Activated T-helper 2 cell treated with anti-CD3 and anti-CD28 coated beads, Interferon-gamma antibody, Interleukin-2, Interleukin-4, amounts not matched to agents 10 μg/mL and 5 μg/mL and 100 μg/mL, durations not matched to agents 14 hours and 24 hours and 36 hours (primary cell): Measurements from ENCODE around the gene CNN3. TPM values are rescaled to one million over a fixed set of nuclear protein-coding genes. Genes with fewer than 3 reads are reported as not detected.

ENCODE experiments used
- DNase-seq: peaks from one replicate; pipeline ENCODE4 v3.0.0; 2021; ENCODE audit warnings: low spot score
- H3K27ac Mint-ChIP-seq: one replicate; pipeline ENCODE4 v1.8.0; 2021; ENCODE audit warnings: mixed read lengths
- H3K27me3 Mint-ChIP-seq: one replicate; pipeline ENCODE4 v1.8.0; 2021; ENCODE audit warnings: low read depth, mixed read lengths
- H3K36me3 Mint-ChIP-seq: one replicate; pipeline ENCODE4 v1.8.0; 2021; ENCODE audit warnings: low read depth, mixed read lengths
- H3K4me1 Mint-ChIP-seq: one replicate; pipeline ENCODE4 v1.8.0; 2021; ENCODE audit warnings: low read depth, mixed read lengths
- H3K4me3 Mint-ChIP-seq: one replicate; pipeline ENCODE4 v1.8.0; 2021; ENCODE audit warnings: low read depth, mild to moderate bottlenecking, moderate library complexity, mixed read lengths
- H3K9me3 Mint-ChIP-seq: one replicate; pipeline ENCODE4 v1.8.0; 2021; ENCODE audit warnings: mixed read lengths
- intact Hi-C: fragments of 100-400 bp; cut with micrococcal nuclease; formaldehyde crosslinking; loops from one replicate; pipeline ENCODE4 v1.15.1; 2023
- total RNA-seq: library from RNA; stranded (reverse); gene quantifications from 2 replicates; pipeline ENCODE4 v1.2.3, GENCODE V29; 2022

CNN3 gene
- total RNA-seq, 1 donor from 2014 or later = 2.6 TPM

DNA sequence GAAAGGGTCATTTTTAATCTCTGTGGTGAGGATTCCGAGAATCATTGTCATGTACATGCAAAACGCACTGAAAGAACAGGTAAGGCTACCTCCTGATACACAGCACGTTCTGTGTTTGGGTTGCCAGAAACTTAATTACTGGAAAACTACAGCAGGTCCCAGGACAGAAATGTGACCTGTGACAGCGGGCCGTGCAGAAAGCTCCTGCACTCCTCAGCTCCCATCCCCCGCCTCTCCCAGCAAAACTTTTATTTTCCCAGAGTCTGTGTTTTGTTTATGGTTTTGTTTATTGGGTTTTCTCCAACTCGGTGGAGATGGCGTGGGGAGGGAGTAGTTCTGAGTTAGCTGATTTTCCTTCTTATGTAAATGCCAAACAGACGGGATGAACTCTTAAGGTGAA lies 62.1 kb downstream of the CNN3 start:
- no peak overlapping the region for H3K4me3 Mint-ChIP-seq
- no peaks in the 10 kb centered on the region for H3K4me1 Mint-ChIP-seq
- no peaks in the 10 kb centered on the region for H3K36me3 Mint-ChIP-seq
- peaks cover 19% of the 10 kb centered on the region for H3K27me3 Mint-ChIP-seq
- H3K9me3 Mint-ChIP-seq = no peaks in the 10 kb centered on the region
- intact Hi-C loops = no loop called here
- no peak overlapping the region for H3K27ac Mint-ChIP-seq
- DNase-seq = no peak

DNA sequence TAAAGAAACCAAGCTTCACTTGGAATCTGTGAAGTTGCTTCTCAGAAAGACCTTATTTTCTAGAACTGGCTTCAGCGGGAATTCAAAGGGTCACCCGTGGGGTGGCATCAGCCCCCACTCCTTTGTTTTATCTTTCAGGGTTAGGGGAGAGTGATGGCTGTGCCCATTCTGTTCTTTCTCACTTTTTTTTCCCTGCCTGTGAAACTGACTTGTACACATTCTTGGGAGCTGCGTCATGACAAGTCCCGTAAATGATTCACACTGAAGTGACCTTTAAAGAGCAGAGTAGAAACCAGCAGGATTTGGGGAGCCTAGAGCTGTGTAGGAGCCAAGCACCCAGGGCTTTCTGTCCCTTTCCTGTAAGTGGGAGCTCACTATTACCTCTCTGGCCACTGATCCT lies 63.0 kb downstream of the CNN3 start:
- no peaks in the 10 kb centered on the region for H3K9me3 Mint-ChIP-seq
- H3K36me3 Mint-ChIP-seq = no peaks in the 10 kb centered on the region
- no peak overlapping the region for H3K4me3 Mint-ChIP-seq
- H3K27me3 Mint-ChIP-seq = peaks cover 18% of the 10 kb centered on the region
- intact Hi-C loops = no loop called here
- DNase-seq = no peak
- no peaks in the 10 kb centered on the region for H3K4me1 Mint-ChIP-seq
- no peak overlapping the region for H3K27ac Mint-ChIP-seq

DNA sequence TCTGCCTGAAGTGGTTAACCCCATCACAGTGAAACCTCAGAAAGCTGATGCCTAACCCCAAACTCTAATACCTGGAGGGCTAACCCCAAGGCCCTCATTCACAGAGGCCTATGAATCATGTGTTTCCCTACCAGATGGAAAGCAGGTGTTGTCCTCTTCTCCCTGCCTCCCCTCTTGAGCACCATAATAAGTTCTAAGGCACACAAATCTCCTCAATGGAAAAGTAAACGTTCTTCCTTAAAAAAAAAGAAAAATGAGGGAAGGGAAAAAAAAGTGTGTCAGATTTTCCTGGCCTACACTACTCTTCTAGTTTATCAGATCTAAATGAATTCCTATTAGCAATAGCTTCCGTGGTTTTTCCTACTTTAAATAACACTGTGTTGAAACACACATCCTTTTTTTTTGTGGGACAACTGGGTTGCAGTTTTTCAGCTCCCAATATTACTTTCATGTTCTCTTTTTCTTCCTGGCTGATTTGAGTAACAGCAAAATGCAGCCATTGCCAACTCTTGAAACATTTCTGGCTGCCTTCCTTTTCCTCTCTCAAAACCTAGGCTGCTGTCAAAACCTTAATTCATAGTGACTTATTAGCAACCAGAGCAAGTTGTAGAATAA lies 63.5 kb downstream of the CNN3 start:
- Mint-ChIP-seq H3K4me1 (no peaks in the 10 kb centered on the region), H3K4me3 (no peak overlapping the region), H3K27ac (no peak overlapping the region), H3K36me3 (no peaks in the 10 kb centered on the region), H3K27me3 (peaks cover 18% of the 10 kb centered on the region), H3K9me3 (no peaks in the 10 kb centered on the region)
- intact Hi-C loops = no loop called here
- DNase-seq = no peak

DNA sequence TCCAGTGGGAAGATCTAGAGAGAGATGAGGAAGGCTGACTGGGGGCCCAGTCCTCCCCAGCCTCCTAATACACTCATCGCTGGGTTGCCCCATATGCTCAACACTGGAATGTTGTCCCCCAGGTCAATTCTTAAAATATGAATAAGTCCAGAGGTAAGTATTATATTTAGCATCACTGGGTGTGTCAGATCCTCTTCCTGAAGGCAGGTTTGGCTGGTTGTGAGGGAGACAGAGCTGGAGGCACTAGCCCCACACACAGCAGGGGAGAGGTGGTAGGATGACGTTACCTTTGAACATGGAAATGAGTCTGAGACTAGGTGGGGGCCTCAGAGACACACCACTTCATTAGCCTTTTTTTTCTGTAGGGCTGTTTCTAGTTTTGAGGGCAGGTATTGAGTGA lies 64.2 kb downstream of the CNN3 start:
- Mint-ChIP-seq H3K4me3 (no peak overlapping the region), H3K27me3 (peaks cover 18% of the 10 kb centered on the region), H3K9me3 (no peaks in the 10 kb centered on the region), H3K27ac (no peak overlapping the region), H3K4me1 (no peaks in the 10 kb centered on the region), H3K36me3 (no peaks in the 10 kb centered on the region)
- intact Hi-C loops = no loop called here
- no peak for DNase-seq

DNA sequence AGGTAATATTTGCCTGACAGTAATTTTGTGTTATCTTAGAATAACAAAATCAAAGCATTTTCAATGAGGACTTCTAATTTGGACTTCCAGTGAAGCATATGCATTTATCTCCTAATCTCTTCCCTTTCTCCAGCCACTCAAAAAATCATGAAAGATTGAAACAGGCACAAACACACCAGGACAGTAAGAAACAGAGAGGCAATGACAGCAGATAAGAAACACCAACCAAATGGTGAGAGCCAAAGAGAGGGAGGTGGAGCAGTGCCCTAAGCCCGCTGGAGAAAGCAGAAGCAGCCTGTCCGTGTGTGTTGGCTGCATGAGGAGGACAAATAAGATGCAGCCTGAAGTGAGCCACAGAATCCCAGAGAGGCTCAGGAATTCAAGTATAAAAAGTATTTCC lies 67.7 kb downstream of the CNN3 start:
- intact Hi-C loops = no loop called here
- H3K27ac Mint-ChIP-seq = no peak overlapping the region

DNA sequence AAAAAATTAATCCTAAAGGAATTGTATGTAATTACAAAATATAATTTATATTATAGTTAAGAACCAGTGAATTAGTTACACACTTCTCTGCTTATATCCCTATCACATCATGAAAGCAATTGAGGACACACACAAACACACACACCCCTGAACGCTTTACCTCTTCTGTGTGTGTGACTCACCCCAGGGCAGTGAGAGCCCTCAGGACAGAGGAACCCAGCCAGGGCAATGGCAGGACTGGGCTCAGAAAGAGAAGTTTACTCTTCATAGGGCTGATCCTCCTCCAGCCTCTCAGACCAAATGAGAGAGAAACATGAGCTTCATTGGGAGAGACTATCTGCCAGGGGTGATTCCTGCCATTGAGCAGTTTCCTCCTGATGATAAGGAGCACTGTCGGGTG lies 68.6 kb downstream of the CNN3 start:
- no peak for DNase-seq
- no peak overlapping the region for H3K27ac Mint-ChIP-seq
- H3K27me3 Mint-ChIP-seq = peaks cover 14% of the 10 kb centered on the region
- H3K4me1 Mint-ChIP-seq = no peaks in the 10 kb centered on the region
- H3K36me3 Mint-ChIP-seq = no peaks in the 10 kb centered on the region
- intact Hi-C loops = no loop called here
- no peaks in the 10 kb centered on the region for H3K9me3 Mint-ChIP-seq
- H3K4me3 Mint-ChIP-seq = no peak overlapping the region

More for the DNA sequence above, 67.7 kb downstream of the CNN3 start:
- Mint-ChIP-seq H3K36me3 (no peaks in the 10 kb centered on the region), H3K4me3 (no peak overlapping the region), H3K27me3 (peaks cover 14% of the 10 kb centered on the region), H3K4me1 (no peaks in the 10 kb centered on the region), H3K9me3 (no peaks in the 10 kb centered on the region)
- no peak for DNase-seq

DNA sequence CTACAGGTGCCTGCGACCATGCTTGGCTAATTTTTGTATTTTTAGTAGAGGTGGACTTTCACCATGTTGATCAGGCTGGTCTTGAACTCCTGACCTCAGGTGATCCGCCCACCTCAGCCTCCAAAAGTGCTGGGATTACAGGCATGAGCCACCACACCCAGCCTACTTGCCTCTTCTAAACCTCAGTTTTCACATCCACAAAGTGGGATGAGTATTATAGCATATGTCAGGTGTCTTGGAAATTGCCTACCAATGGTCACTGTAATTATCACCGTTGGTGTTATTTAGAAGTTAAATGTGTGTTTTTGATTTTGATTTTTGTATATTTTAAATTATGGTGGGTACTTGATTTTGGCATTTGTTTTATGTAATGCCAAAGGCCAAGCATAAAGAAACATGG lies 70.0 kb downstream of the CNN3 start:
- no peaks in the 10 kb centered on the region for H3K4me1 Mint-ChIP-seq
- H3K27me3 Mint-ChIP-seq = peaks cover 14% of the 10 kb centered on the region
- no peak for DNase-seq
- no peaks in the 10 kb centered on the region for H3K9me3 Mint-ChIP-seq
- no peak overlapping the region for H3K27ac Mint-ChIP-seq
- H3K36me3 Mint-ChIP-seq = no peaks in the 10 kb centered on the region
- intact Hi-C loops = no loop called here
- no peak overlapping the region for H3K4me3 Mint-ChIP-seq

DNA sequence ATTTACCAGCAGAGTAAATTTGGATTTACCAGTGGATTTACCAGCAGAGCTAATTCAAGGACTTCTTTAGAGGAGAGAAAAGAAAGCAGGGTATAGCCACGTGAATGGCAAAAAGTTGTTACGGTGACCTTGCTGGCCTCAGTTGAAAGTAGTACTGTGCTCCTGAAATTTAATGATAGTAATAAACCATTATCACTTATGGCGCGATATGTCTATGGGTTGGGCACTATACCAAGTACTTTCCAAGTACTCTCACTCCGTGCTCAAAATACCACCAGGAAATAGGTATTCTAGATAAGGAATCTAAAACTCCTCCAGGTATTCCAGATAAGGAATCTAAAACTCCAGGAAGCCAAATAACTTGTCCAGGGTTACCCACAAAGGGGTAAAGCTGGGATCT lies 70.9 kb downstream of the CNN3 start:
- Mint-ChIP-seq H3K27ac (no peak overlapping the region), H3K9me3 (no peaks in the 10 kb centered on the region), H3K27me3 (peaks cover 12% of the 10 kb centered on the region), H3K4me3 (no peak overlapping the region), H3K36me3 (no peaks in the 10 kb centered on the region), H3K4me1 (no peaks in the 10 kb centered on the region)
- intact Hi-C loops = no loop called here
- no peak for DNase-seq

DNA sequence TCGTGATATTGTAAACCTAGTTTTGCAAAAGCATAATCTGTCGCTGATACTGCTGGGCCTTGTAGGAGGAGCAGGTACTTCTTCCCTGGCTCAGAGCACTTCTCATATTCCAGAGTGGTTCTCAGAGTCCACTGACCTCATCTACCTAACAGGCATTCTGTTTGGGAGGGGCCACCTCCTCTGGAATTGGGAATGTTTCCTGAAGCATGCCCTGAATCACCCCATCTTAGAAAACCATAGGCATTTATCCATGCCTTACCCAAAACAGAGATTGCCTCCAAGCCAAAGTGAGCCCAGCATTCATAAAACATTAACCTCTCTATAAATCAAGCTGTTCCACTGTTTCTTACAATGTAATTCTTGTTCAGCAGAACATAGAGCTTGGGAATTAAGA lies 71.6 kb downstream of the CNN3 start:
- DNase-seq = no peak
- Mint-ChIP-seq H3K27ac (no peak overlapping the region), H3K27me3 (peaks cover 8% of the 10 kb centered on the region), H3K4me3 (no peak overlapping the region), H3K36me3 (no peaks in the 10 kb centered on the region), H3K9me3 (no peaks in the 10 kb centered on the region), H3K4me1 (no peaks in the 10 kb centered on the region)
- intact Hi-C loops = no loop called here

DNA sequence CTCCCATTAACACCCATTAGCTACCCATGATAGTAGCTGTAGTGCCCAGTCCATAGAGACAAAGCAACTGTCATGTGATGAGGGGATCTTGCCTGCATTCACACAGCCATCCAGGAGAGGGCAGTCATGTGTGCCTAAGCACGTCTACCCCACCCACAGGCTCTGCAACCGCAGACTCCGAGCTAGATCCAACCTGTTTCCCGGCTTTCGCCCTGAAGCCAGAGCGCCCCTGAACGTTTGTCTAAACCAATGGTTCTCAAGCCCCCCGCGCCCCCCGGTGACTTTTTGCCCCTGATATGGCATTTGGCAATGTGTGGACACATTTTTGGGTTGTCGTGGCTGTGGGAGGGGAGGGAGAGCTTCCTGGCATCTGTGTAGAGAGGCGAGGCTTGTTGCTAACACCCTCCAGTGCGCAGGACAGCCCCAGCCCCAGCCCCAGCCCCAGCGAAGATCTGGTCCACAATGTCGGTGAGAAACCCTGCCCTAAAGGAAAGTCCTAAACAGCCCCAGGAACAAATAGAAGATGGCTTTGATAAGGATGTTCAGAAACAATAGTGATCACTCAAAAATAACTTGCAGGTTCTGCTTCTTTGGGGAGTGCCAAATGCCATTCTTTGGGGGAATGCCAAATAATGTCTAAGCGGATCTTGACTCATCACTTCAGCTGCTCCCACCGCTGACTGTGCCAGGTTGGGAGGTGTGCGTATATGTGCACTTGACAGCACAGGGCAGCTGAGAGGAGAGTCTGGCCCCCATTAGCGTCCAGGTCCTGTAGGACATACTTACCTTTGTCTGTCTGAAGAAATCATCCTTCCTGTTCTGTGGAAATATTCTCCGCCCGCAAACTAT lies 72.2 kb downstream of the CNN3 start:
- H3K4me1 Mint-ChIP-seq = no peaks in the 10 kb centered on the region
- peak; percentile 69 for DNase-seq
- no peaks in the 10 kb centered on the region for H3K36me3 Mint-ChIP-seq
- no peak overlapping the region for H3K4me3 Mint-ChIP-seq
- H3K27me3 Mint-ChIP-seq = peaks cover 2% of the 10 kb centered on the region
- intact Hi-C loops = loop anchor here (1.0 kb wide), 2 partner anchors 189 to 380 kb away; partner anchors contain the start of gene RWDD3
- no peaks in the 10 kb centered on the region for H3K9me3 Mint-ChIP-seq
- no peak overlapping the region for H3K27ac Mint-ChIP-seq

DNA sequence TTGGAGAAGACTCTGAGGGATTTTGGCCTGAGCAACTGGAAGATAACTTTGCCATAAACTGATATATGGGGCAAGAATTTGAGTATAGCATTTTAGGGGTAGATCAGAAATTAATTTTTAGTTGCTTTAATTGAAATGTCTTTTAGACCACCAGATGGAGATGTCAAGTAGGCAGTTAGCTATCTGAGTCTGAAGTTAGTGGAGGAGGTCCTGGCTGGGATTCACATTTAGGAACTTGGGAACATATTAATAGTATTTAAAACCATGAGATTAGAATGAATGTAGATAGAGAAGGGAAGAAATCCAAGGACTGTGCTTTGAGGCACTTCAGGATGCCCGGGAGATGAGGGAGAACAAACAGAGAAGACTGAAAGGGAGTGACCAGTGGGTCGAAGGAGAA lies 74.1 kb downstream of the CNN3 start:
- intact Hi-C loops = no loop called here

DNA sequence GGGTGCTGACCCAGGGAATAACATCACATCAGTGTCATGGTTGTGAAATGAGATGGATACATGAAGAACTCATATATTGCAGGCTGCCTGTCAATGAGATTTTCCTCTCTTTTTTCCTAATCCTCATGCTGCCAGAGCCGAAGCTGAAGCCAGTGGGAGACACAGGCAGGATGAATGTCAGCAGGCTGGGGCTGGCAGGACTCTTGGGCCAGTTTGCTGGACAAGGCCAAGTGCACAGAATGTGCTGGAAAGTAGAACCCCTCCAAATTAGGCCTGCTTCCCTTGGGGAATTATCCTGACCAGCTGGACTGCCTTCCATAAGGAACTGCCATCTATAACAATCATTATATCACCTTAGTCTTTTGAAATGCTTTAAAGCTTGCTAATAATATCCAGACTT lies 75.3 kb downstream of the CNN3 start:
- H3K27ac Mint-ChIP-seq = no peak overlapping the region
- no peaks in the 10 kb centered on the region for H3K36me3 Mint-ChIP-seq
- no peaks in the 10 kb centered on the region for H3K27me3 Mint-ChIP-seq
- intact Hi-C loops = no loop called here
- no peaks in the 10 kb centered on the region for H3K4me1 Mint-ChIP-seq
- H3K4me3 Mint-ChIP-seq = no peak overlapping the region
- no peaks in the 10 kb centered on the region for H3K9me3 Mint-ChIP-seq
- no peak for DNase-seq

More for the DNA sequence above, 74.1 kb downstream of the CNN3 start:
- Mint-ChIP-seq H3K36me3 (no peaks in the 10 kb centered on the region), H3K27ac (no peak overlapping the region), H3K4me3 (no peak overlapping the region), H3K9me3 (no peaks in the 10 kb centered on the region), H3K27me3 (no peaks in the 10 kb centered on the region), H3K4me1 (no peaks in the 10 kb centered on the region)
- DNase-seq = no peak
